Mucosa of rectum (tissue), 2 donors: Measurements from ENCODE around the gene ZNF716.
"Not testable (repeated sequence)": the region's sequence is repeated elsewhere in the genome, so short reads cannot be mapped to it uniquely, and the experiment has no call there.

ENCODE experiments used
- H3K27ac ChIP-seq, 2 donors: one replicate each; pipeline ENCODE4 v1.7.0; 2013; ENCODE audit warnings: inconsistent platforms in 2 of 2, low read depth in 2 of 2, low read length in 2 of 2
- H3K27me3 ChIP-seq, 2 donors: one replicate each; pipeline ENCODE4 v1.7.0; 2013; ENCODE audit warnings: low read length in 2 of 2; ENCODE audit not compliant: control insufficient read depth in 2 of 2, insufficient read depth in 2 of 2
- H3K36me3 ChIP-seq, 2 donors: one replicate each; pipeline ENCODE4 v1.7.0; 2013; ENCODE audit warnings: low read length in 2 of 2; ENCODE audit not compliant: control insufficient read depth in 2 of 2, insufficient read depth in 2 of 2
- H3K4me1 ChIP-seq, 2 donors: one replicate each; pipeline ENCODE4 v1.7.0; 2013; ENCODE audit warnings: low read length in 2 of 2, mild to moderate bottlenecking in 1 of 2; ENCODE audit not compliant: control insufficient read depth in 2 of 2, insufficient read depth in 2 of 2
- H3K4me3 ChIP-seq, 2 donors: one replicate each; pipeline ENCODE4 v1.7.0; 2013; ENCODE audit warnings: low read length in 2 of 2
- H3K9ac ChIP-seq, 2 donors: one replicate each; pipeline ENCODE4 v1.7.0; 2013; ENCODE audit warnings: low read length in 2 of 2, low read depth in 1 of 2, mild to moderate bottlenecking in 1 of 2
- H3K9me3 ChIP-seq, 2 donors: one replicate each; pipeline ENCODE4 v1.7.0; 2013; ENCODE audit warnings: low read length in 2 of 2; ENCODE audit not compliant: control insufficient read depth in 2 of 2
- donor health status: healthy.
- donor health status: Normal muscosa, but diverticular disease.

ZNF716 gene

GRCh38 chr7:57449904-57450303, at the start of gene ZNF716:
ZNF716 (plus strand) TSS chr7:57450177; CDS start chr7:57450289, 112 bp downstream.
- H3K36me3 ChIP-seq, result no peaks in the 10 kb centered on the region
- no peak within 1 kb of the TSS for H3K4me3 ChIP-seq
- no peaks in the 10 kb centered on the region for H3K27me3 ChIP-seq
- no peak within 1 kb of the TSS for H3K27ac ChIP-seq
- peaks cover 0 to 4% of the 10 kb centered on the region in 2 donors for H3K9me3 ChIP-seq
- H3K9ac ChIP-seq, result no peak within 1 kb of the TSS
- H3K4me1 ChIP-seq, result no peaks in the 10 kb centered on the region

GRCh38 chr7:57400531-57401155, 49.3 kb upstream of the ZNF716 start:
- H3K9me3 ChIP-seq, result peaks cover 3 to 9% of the 10 kb centered on the region in 2 donors

GRCh38 chr7:57403051-57403450, 46.9 kb upstream of the ZNF716 start:
- not testable (repeated sequence) for H3K9ac ChIP-seq, H3K9me3 ChIP-seq, H3K4me3 ChIP-seq, H3K36me3 ChIP-seq, H3K27ac ChIP-seq, H3K27me3 ChIP-seq, H3K4me1 ChIP-seq

More at GRCh38 chr7:57400531-57401155, 49.3 kb upstream of the ZNF716 start:
- H3K4me3 ChIP-seq, result no peak overlapping the region
- H3K27ac ChIP-seq, result no peak overlapping the region
- H3K36me3 ChIP-seq, result no peaks in the 10 kb centered on the region
- no peaks in the 10 kb centered on the region for H3K27me3 ChIP-seq
- no peak overlapping the region for H3K9ac ChIP-seq
- H3K4me1 ChIP-seq, result no peaks in the 10 kb centered on the region

GRCh38 chr7:57403601-57404342, 46.2 kb upstream of the ZNF716 start:
- H3K27ac ChIP-seq, result no peak overlapping the region
- peaks cover 3 to 9% of the 10 kb centered on the region in 2 donors for H3K9me3 ChIP-seq
- no peaks in the 10 kb centered on the region for H3K4me1 ChIP-seq
- no peak overlapping the region for H3K9ac ChIP-seq
- peak overlapping the region in 1 of 2 donors; percentile 60 for H3K4me3 ChIP-seq
- H3K36me3 ChIP-seq, result no peaks in the 10 kb centered on the region
- H3K27me3 ChIP-seq, result no peaks in the 10 kb centered on the region

- Histone ChIP-seq H3K4me1 (no peaks in the 10 kb centered on the region), H3K9me3 (peaks cover 3 to 9% of the 10 kb centered on the region in 2 donors), H3K9ac (no peak overlapping the region), H3K27me3 (no peaks in the 10 kb centered on the region), H3K36me3 (no peaks in the 10 kb centered on the region), H3K4me3 (peak overlapping the region in 1 of 2 donors; percentile 60), H3K27ac (no peak overlapping the region)
Observed at GRCh38 chr7:57404343-57404966, 45.5 kb upstream of the ZNF716 start.

- Histone ChIP-seq H3K27me3 (no peaks in the 10 kb centered on the region), H3K9ac (no peak overlapping the region), H3K36me3 (no peaks in the 10 kb centered on the region), H3K4me1 (no peaks in the 10 kb centered on the region), H3K9me3 (peaks cover 3 to 6% of the 10 kb centered on the region in 2 donors), H3K4me3 (peak overlapping the region in 1 of 2 donors; percentile 41), H3K27ac (no peak overlapping the region)
Observed at GRCh38 chr7:57404967-57405421, 45.0 kb upstream of the ZNF716 start.

- H3K4me1 ChIP-seq, result no peaks in the 10 kb centered on the region
- H3K27me3 ChIP-seq, result no peaks in the 10 kb centered on the region
- peaks cover 3 to 6% of the 10 kb centered on the region in 2 donors for H3K9me3 ChIP-seq
- H3K9ac ChIP-seq, result no peak overlapping the region
- no peak overlapping the region for H3K27ac ChIP-seq
- no peak overlapping the region for H3K4me3 ChIP-seq
- no peaks in the 10 kb centered on the region for H3K36me3 ChIP-seq
Observed at GRCh38 chr7:57407125-57407524, 42.9 kb upstream of the ZNF716 start.

GRCh38 chr7:57412168-57412567, 37.8 kb upstream of the ZNF716 start:
- no peaks in the 10 kb centered on the region for H3K27me3 ChIP-seq
- no peaks in the 10 kb centered on the region for H3K9me3 ChIP-seq
- no peak overlapping the region for H3K4me3 ChIP-seq
- no peak overlapping the region for H3K9ac ChIP-seq
- H3K36me3 ChIP-seq, result no peaks in the 10 kb centered on the region
- no peak overlapping the region for H3K27ac ChIP-seq
- H3K4me1 ChIP-seq, result no peaks in the 10 kb centered on the region

- H3K27ac ChIP-seq, result no peak overlapping the region
- H3K36me3 ChIP-seq, result no peaks in the 10 kb centered on the region
- no peak overlapping the region for H3K9ac ChIP-seq
- no peaks in the 10 kb centered on the region for H3K27me3 ChIP-seq
- no peaks in the 10 kb centered on the region for H3K4me1 ChIP-seq
- no peaks in the 10 kb centered on the region for H3K9me3 ChIP-seq
- H3K4me3 ChIP-seq, result no peak overlapping the region
Observed at GRCh38 chr7:57412618-57413017, 37.4 kb upstream of the ZNF716 start.
